HG02870 (cell line): ENCODE measurements around the gene RGS6.

Experiments used
- ATAC-seq: cut with Tn5 transposase; IDR thresholded peaks from one replicate; pipeline ENCODE4 v1.9.1; 2021; ENCODE audit warnings: mild to moderate bottlenecking, moderate library complexity; ENCODE audit not compliant: unreplicated experiment

RGS6 gene

GRCh38 chr14:72615451-72616121, 683.4 kb downstream of the RGS6 start:
- no peak for ATAC-seq
